ENCODE measurements around the gene STK33.

Gene STK33

GRCh38 chr11:8345179-8345578 lies 248.8 kb downstream of the STK33 start:
- TF ChIP-seq CTCF (IDR thresholded peaks at IDR 0.05; ENCODE audit: control insufficient read depth, extremely low read depth, insufficient read depth): no peak
- peak; percentile 82 for DNase-seq (ENCODE audit: low read depth)
- no peak overlapping the region for H3K4me3 ChIP-seq (ENCODE audit: low read depth, low read length)

- no peak for DNase-seq (ENCODE audit: low read depth)
- no peak overlapping the region for H3K4me3 ChIP-seq (ENCODE audit: low read depth, low read length)
- no peak for TF ChIP-seq CTCF (IDR thresholded peaks at IDR 0.05; ENCODE audit: control insufficient read depth, extremely low read depth, insufficient read depth)
Measured at GRCh38 chr11:8344346-8344745, 249.7 kb downstream of the STK33 start.

GRCh38 chr11:8342821-8343681 lies 251.0 kb downstream of the STK33 start:
- TF ChIP-seq CTCF (IDR thresholded peaks at IDR 0.05; ENCODE audit: control insufficient read depth, extremely low read depth, insufficient read depth): no peak
- H3K4me3 ChIP-seq (ENCODE audit: low read depth, low read length): no peak overlapping the region
- no peak for DNase-seq (ENCODE audit: low read depth)

- TF ChIP-seq CTCF (IDR thresholded peaks at IDR 0.05; ENCODE audit: control insufficient read depth, extremely low read depth, insufficient read depth): no peak
- no peak for DNase-seq (ENCODE audit: low read depth)
- no peak overlapping the region for H3K4me3 ChIP-seq (ENCODE audit: low read depth, low read length)
Measured at GRCh38 chr11:8341996-8342395, 252.0 kb downstream of the STK33 start.

Measured in LNCaP clone FGC (cell line).